SK-N-SH (cell line): ENCODE results near the gene TUT1. TPM values are rescaled to one million over a fixed set of nuclear protein-coding genes. Genes with fewer than 3 reads are reported as not detected.
"Not testable (repeated sequence)": the region's sequence is repeated elsewhere in the genome, so short reads cannot be mapped to it uniquely, and the experiment has no call there.

ENCODE experiments used
- CTCF ChIA-PET: fragments of 300-600, 350-600 bp; formaldehyde crosslinking; extraction: SDS; loops from one replicate; lab custom pipeline; 2021; lab: Yijun Ruan, JAX
- POLR2A ChIA-PET: fragments of 350-600 bp; sonication (Branson Sonifier 250); formaldehyde crosslinking; extraction: SDS; loops from one replicate; lab custom pipeline; 2020; ENCODE audit warnings: antibody characterized with exemption, inconsistent platforms; lab: Yijun Ruan, JAX
- DNase-seq: peaks from one replicate; pipeline ENCODE4 v3.0.0; 2012
- H2AFZ ChIP-seq: fragments of 200-600 bp; sonication (generic); 2 replicates; pipeline ENCODE4 v1.8.1; 2016; ENCODE audit warnings: antibody characterized with exemption, mild to moderate bottlenecking, low read depth
- H3F3A ChIP-seq: fragments of 200-600 bp; sonication (generic); replicated peaks from 2 replicates; pipeline ENCODE3; 2016; ENCODE audit warnings: antibody characterized with exemption, mild to moderate bottlenecking; ENCODE audit not compliant: insufficient read depth
- H3K27ac ChIP-seq, 2 experiments: fragments of 200-500 bp in 1 of 2; fragments of 200-600 bp in 1 of 2; sonication (Bioruptor generic) in 1 of 2; sonication (generic), shearing (Covaris generic) in 1 of 2; 2 replicates each; pipeline versions ENCODE4 v1.5.1 to v1.6.1; 2014 to 2016; ENCODE audit warnings: low read depth in 2 of 2, inconsistent platforms in 1 of 2, low read length in 1 of 2, mild to moderate bottlenecking in 1 of 2, mixed read lengths in 1 of 2
- H3K27me3 ChIP-seq: fragments of 200-600 bp; sonication (generic), shearing (Covaris generic); 2 replicates; pipeline ENCODE4 v1.6.1; 2016; ENCODE audit warnings: mixed run types; ENCODE audit not compliant: insufficient read depth
- H3K36me3 ChIP-seq, 2 experiments: fragments of 200-500 bp in 1 of 2; fragments of 200-600 bp in 1 of 2; sonication (Bioruptor generic) in 1 of 2; sonication (generic) in 1 of 2; replicated peaks in 1 of 2; 2 replicates each; pipeline versions ENCODE3 to v1.5.1; 2014 to 2016; ENCODE audit warnings: low read length in 1 of 2, mild to moderate bottlenecking in 1 of 2; ENCODE audit not compliant: insufficient read depth in 2 of 2, control insufficient read depth in 1 of 2
- H3K4me1 ChIP-seq, 2 experiments: fragments of 200-500 bp in 1 of 2; fragments of 200-600 bp in 1 of 2; sonication (Bioruptor generic) in 1 of 2; sonication (generic), shearing (Covaris generic) in 1 of 2; 2 replicates each; pipeline versions ENCODE4 v1.5.1 to v1.6.1; 2014 to 2016; ENCODE audit warnings: low read depth in 1 of 2, low read length in 1 of 2, mixed run types in 1 of 2; ENCODE audit not compliant: insufficient read depth in 2 of 2, control insufficient read depth in 1 of 2
- H3K4me2 ChIP-seq: fragments of 200-600 bp; sonication (generic), shearing (Covaris generic); 2 replicates; pipeline ENCODE4 v1.6.1; 2017; ENCODE audit warnings: mixed run types
- H3K4me3 ChIP-seq, 2 experiments: fragments of 200-500 bp in 1 of 2; fragments of 200-600 bp in 1 of 2; sonication (Bioruptor generic) in 1 of 2; sonication (generic), shearing (Covaris generic) in 1 of 2; 2 replicates each; pipeline versions ENCODE4 v1.5.1 to v1.8.1; 2014 to 2016; ENCODE audit warnings: low read depth in 2 of 2, inconsistent platforms in 1 of 2, low read length in 1 of 2, mild to moderate bottlenecking in 1 of 2, mixed read lengths in 1 of 2, moderate library complexity in 1 of 2
- H3K79me2 ChIP-seq: fragments of 200-600 bp; sonication (generic); 2 replicates; pipeline ENCODE4 v1.8.1; 2017; ENCODE audit warnings: mild to moderate bottlenecking; ENCODE audit not compliant: insufficient read depth
- H3K9ac ChIP-seq: fragments of 200-600 bp; sonication (generic); 2 replicates; pipeline ENCODE4 v1.6.1; 2017; ENCODE audit warnings: mixed run types
- H3K9me2 ChIP-seq: fragments of 200-600 bp; sonication (generic); 2 replicates; pipeline ENCODE4 v1.6.1; 2017; ENCODE audit warnings: mixed run types
- H3K9me3 ChIP-seq: fragments of 200-600 bp; sonication (generic); 2 replicates; pipeline ENCODE4 v1.6.1; 2017; ENCODE audit warnings: mixed run types, mild to moderate bottlenecking, moderate library complexity
- H4K20me1 ChIP-seq: fragments of 200-600 bp; sonication (generic); 2 replicates; pipeline ENCODE4 v1.6.1; 2017; ENCODE audit warnings: mild to moderate bottlenecking, mixed run types; ENCODE audit not compliant: insufficient read depth
- ELF1 ChIP-seq: IDR thresholded peaks from 2 replicates; pipeline ENCODE4 v1.4.0; 2012
- EP300 ChIP-seq, 2 experiments: IDR thresholded peaks; 2 replicates each; pipeline versions ENCODE4 v1.4.0 to v1.6.1; 2012; ENCODE audit warnings: borderline replicate concordance in 1 of 2, low read depth in 1 of 2, low read length in 1 of 2
- FOXM1 ChIP-seq: IDR thresholded peaks from 2 replicates; pipeline ENCODE4 v1.4.0; 2012; ENCODE audit warnings: low read depth, mild to moderate bottlenecking
- JUND ChIP-seq: IDR thresholded peaks from 2 replicates; pipeline ENCODE4 v1.4.0; 2012
- NFIC ChIP-seq: IDR thresholded peaks from 2 replicates; pipeline ENCODE4 v1.4.0; 2012; ENCODE audit warnings: borderline replicate concordance
- NRF1 ChIP-seq: IDR thresholded peaks from 2 replicates; pipeline ENCODE4 v1.6.1; 2012; ENCODE audit warnings: low read depth, mild to moderate bottlenecking, low read length
- SMC3 ChIP-seq: IDR thresholded peaks from 2 replicates; pipeline ENCODE4 v1.6.1; 2012; ENCODE audit warnings: low read depth, low read length, improper control_type of control experiment
- TEAD4 ChIP-seq: IDR thresholded peaks from 2 replicates; pipeline ENCODE4 v1.4.0; 2012; ENCODE audit warnings: mild to moderate bottlenecking, borderline replicate concordance; ENCODE audit not compliant: insufficient read depth
- YY1 ChIP-seq: IDR thresholded peaks from 2 replicates; pipeline ENCODE4 v1.4.0; 2012; ENCODE audit warnings: low read depth, mild to moderate bottlenecking
- WGBS: methylation state at CpG from one replicate; pipeline ENCODE4 v1.1.6; 2017; ENCODE audit warnings: low lambda C conversion rate; 5-methylcytosine and 5-hydroxymethylcytosine counted together
- polyA plus RNA-seq, 3 experiments: library from polyadenylated mRNA; depleted of rRNA; stranded (reverse); fragments of >200 nt; gene quantifications; 2 replicates each; pipeline ENCODE4 v1.2.3, GENCODE V29; 2012
- TF ChIP-seq, protein P1 (sequence below): IDR thresholded peaks from 2 replicates; pipeline ENCODE4; 2012
- TF ChIP-seq, protein P2 (sequence below): fragments of 150-350 bp; IDR thresholded peaks from 2 replicates; pipeline ENCODE4 v1.6.1; 2017; ENCODE audit warnings: antibody characterized with exemption, low read length, low read depth, borderline replicate concordance

TUT1 gene
- polyA plus RNA-seq, 1 of the 3 experiments (the other 2 are of a cell fraction), result 27.3 TPM

DNA sequence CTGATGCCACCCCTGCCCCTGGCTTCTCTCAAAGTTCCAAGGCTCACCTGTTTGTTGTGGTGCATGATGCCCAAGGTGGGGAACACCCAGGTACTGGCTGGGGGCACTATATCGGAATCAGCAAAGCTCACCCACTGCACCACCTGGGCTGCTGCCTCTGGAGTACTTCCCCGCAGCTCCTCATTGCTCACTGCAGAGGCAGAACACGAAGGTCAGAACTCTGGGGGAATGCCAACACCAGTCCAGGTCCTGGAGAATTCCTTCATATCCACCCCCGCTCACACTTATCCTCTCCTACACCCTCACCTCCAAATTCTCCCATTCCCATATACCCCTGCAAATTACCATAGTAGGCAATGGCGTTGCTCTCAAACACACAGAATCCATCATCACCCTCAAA is 19.8 kb downstream of the TUT1 start:
- H3K9me2 ChIP-seq, POLR2A ChIA-PET, DNase-seq, H2AFZ ChIP-seq, H3K9me3 ChIP-seq, H3K27me3 ChIP-seq: not testable (repeated sequence)
- H3K79me2 ChIP-seq, result peaks cover 89% of the 10 kb centered on the region
- H3K4me2 ChIP-seq, result peak overlapping the region; percentile 95; the same call in 1 of the 2 replicates
- peak overlapping the region in 1 of 2 experiments; percentile 2; a peak in 2 of 4 replicates for H3K4me3 ChIP-seq
- H3K4me1 ChIP-seq, result peaks cover 19 to 28% of the 10 kb centered on the region in 2 experiments; a peak in 3 of 4 replicates
- H3K9ac ChIP-seq, result 0 out of 2 replicates have a peak overlapping the region, but pooled peaks have one; percentile 88
- peaks cover 45% of the 10 kb centered on the region for H4K20me1 ChIP-seq
- CTCF ChIA-PET, result interaction anchor here (2.4 to 3.2 kb wide), 2 partner anchors 147 to 176 kb away, joined by 14 to 16 read pairs; no protein-coding TSS in a partner anchor
- peaks cover 53% of the 10 kb centered on the region in 2 experiments for H3K36me3 ChIP-seq
- peak overlapping the region in 1 of 2 experiments; percentile 2; a peak in 1 of 4 replicates for H3K27ac ChIP-seq
- 93% methylated on average over 5 of the region's 5 CpGs for WGBS
- peaks cover 31% of the 10 kb centered on the region for H3F3A ChIP-seq

- POLR2A ChIA-PET, result interaction anchor here (1.6 kb wide), 1 partner anchor 21 kb away, joined by 5 read pairs; the partner anchor contains the start of gene TUT1
- H3K9ac ChIP-seq, result not testable (repeated sequence)
- peaks cover 53 to 58% of the 10 kb centered on the region in 2 experiments for H3K36me3 ChIP-seq
These were observed 20.4 kb downstream of the TUT1 start for GRCh38 chr11:62570903-62571302.

DNA sequence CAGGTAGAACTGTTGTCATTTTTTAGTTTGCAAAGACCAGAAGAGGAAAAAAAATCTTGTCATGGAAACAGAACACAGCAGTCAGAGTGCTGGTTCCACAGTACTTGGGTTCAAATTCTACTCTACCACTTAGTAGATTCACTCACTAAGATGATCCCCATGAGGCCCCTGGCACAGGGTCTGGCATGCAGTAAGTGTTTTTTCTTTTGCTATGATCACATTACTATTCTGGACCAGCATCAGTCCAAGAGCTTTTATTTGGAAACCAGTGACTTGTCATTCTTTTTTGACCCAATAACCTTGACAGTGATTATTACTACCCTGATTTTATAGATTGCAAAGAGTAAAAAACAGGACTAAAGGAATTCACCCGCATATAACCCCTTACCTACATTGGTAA is 21.7 kb downstream of the TUT1 start:
- Histone ChIP-seq H3K9ac (no peak overlapping the region), H3F3A (peaks cover 46% of the 10 kb centered on the region), H3K4me3 (no peak overlapping the region), H2AFZ (no peak overlapping the region), H3K9me3 (no peaks in the 10 kb centered on the region), H4K20me1 (peaks cover 58% of the 10 kb centered on the region), H3K9me2 (no peaks in the 10 kb centered on the region), H3K27ac (no peak overlapping the region), H3K79me2 (peaks cover 94% of the 10 kb centered on the region), H3K4me1 (peaks cover 15 to 23% of the 10 kb centered on the region in 2 experiments; a peak in 3 of 4 replicates), H3K4me2 (no peak overlapping the region), H3K36me3 (peaks cover 56 to 70% of the 10 kb centered on the region in 2 experiments), H3K27me3 (no peaks in the 10 kb centered on the region)
- no peak for DNase-seq
- ChIA-PET CTCF (interaction anchor here (0.7 to 2.4 kb wide), 7 partner anchors 9 to 174 kb away, joined by 3 to 16 read pairs (median 4); no protein-coding TSS in a partner anchor), POLR2A (interaction anchor here (0.6 to 1.6 kb wide), 2 partner anchors 16 to 22 kb away, joined by 3 to 5 read pairs; partner anchors contain the start of gene TUT1)
- TF ChIP-seq NFIC, result no peak
- no peak for TF ChIP-seq FOXM1
- TF ChIP-seq SMC3, result no peak
- TF ChIP-seq, protein P1, sequence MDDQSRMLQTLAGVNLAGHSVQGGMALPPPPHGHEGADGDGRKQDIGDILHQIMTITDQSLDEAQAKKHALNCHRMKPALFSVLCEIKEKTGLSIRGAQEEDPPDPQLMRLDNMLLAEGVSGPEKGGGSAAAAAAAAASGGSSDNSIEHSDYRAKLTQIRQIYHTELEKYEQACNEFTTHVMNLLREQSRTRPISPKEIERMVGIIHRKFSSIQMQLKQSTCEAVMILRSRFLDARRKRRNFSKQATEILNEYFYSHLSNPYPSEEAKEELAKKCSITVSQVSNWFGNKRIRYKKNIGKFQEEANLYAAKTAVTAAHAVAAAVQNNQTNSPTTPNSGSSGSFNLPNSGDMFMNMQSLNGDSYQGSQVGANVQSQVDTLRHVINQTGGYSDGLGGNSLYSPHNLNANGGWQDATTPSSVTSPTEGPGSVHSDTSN, result no peak
- TF ChIP-seq EP300 (IDR thresholded peaks at IDR 0.05; ENCODE audit: borderline replicate concordance in 1 of 2, low read depth in 1 of 2, low read length in 1 of 2), result no peak
- TF ChIP-seq, protein P2, sequence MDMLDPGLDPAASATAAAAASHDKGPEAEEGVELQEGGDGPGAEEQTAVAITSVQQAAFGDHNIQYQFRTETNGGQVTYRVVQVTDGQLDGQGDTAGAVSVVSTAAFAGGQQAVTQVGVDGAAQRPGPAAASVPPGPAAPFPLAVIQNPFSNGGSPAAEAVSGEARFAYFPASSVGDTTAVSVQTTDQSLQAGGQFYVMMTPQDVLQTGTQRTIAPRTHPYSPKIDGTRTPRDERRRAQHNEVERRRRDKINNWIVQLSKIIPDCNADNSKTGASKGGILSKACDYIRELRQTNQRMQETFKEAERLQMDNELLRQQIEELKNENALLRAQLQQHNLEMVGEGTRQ, result no peak
- TF ChIP-seq NRF1, result no peak
- no peak for TF ChIP-seq ELF1
- TF ChIP-seq JUND, result no peak
- TF ChIP-seq TEAD4, result no peak
- no peak for TF ChIP-seq YY1
- 76% methylated on average over 1 of the region's 1 CpG for WGBS

More at GRCh38 chr11:62570903-62571302, 20.4 kb downstream of the TUT1 start:
- H3K9me3 ChIP-seq, H3K27ac ChIP-seq, H3K27me3 ChIP-seq, H3K9me2 ChIP-seq, H3K4me3 ChIP-seq, H2AFZ ChIP-seq, DNase-seq: not testable (repeated sequence)
- Histone ChIP-seq H3K79me2 (peaks cover 95% of the 10 kb centered on the region), H3K4me2 (peak overlapping the region; percentile 95; the same call in 1 of the 2 replicates), H3K4me1 (peaks cover 19 to 28% of the 10 kb centered on the region in 2 experiments; a peak in 3 of 4 replicates), H3F3A (peaks cover 34% of the 10 kb centered on the region), H4K20me1 (peaks cover 45% of the 10 kb centered on the region)
- 96% methylated on average over 5 of the region's 5 CpGs for WGBS
- CTCF ChIA-PET, result interaction anchor here (0.6 to 2.4 kb wide), 3 partner anchors 10 to 176 kb away, joined by 3 to 16 read pairs (median 10); no protein-coding TSS in a partner anchor
